Skin epidermis (tissue), 12 donors: ENCODE measurements around the gene ZNF608.
A peak's percentile ranks its signal among the peaks of the same experiment; 100 is the strongest.

Experiments used
- H3K27ac ChIP-seq, 21 experiments: fragments of 200-600 bp; sonication (generic) in 11 of 21; one replicate each; pipeline ENCODE4 v1.5.0; 2020; ENCODE audit warnings: mild to moderate bottlenecking in 3 of 21, inconsistent platforms in 2 of 21, moderate library complexity in 2 of 21
- H3K4me3 ChIP-seq, 7 experiments: fragments of 200-600 bp; sonication (generic) in 2 of 7; one replicate each; pipeline ENCODE4 v1.5.0; 2020; ENCODE audit warnings: inconsistent platforms in 2 of 7, mild to moderate bottlenecking in 2 of 7, moderate library complexity in 1 of 7

Gene ZNF608

DNA sequence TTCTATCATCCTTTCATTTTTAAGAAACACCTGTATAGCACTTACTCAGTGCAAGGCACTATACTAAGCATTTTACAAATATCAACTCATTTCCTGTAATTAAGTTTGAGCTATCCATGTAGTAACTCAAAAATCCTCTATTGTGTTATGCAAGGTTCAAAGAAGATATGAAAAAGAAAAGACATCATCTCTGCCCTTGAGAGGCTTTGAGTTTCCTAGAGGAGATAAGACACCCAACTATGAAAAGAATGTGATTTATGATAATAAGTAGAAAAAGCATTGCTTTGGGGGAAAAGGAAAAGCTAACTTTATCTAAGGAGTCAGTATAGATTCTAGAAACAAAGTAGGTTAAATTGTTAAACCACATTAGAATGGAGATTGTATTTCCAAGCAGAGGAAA, 14.2 kb upstream of the ZNF608 start:
- Histone ChIP-seq H3K4me3 (no peak overlapping the region), H3K27ac (no peak overlapping the region)

DNA sequence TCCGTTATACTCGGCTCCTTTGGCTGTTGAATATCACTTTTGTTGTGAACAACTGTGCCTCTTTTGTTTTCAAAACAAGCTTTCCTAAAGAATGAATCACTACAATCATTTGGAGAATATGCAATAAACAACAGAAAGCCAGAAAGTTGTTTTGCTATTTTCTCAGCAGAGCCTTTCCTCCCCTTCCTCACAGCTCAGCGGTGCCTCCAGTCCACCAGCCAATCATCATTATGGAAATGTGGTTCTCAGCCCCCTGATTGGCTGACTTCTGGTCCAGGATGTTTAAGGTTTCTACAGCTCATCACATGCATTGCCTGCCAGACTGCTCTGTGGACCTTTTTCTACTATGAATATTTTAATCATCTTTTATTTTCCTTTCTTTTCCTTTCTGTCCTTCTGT, 9.1 kb upstream of the ZNF608 start:
- Histone ChIP-seq H3K4me3 (no peak overlapping the region), H3K27ac (peak overlapping the region in 2 of 21 experiments; percentile 18 to 35)

DNA sequence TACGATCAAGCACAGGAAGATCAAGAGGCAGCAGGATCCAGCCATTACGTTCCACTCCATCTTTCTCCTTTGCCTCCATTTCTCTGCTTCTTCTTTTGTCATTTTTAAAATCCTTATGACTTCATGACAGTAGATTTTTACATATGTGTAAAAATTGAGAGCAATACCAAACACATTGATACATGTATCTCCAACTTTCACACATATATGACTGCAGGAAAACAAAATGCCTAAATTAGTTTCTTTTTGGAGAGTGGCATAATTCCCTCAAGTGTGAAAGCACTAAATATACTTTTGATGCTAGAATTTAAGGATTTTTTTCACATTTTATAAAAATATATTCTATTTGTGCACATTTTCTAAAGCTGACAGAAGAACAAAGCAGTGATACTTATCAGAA, 8.6 kb upstream of the ZNF608 start:
- no peak overlapping the region for H3K4me3 ChIP-seq
- peak overlapping the region in 6 of 21 experiments; percentile 5 to 72 (median 27) for H3K27ac ChIP-seq

DNA sequence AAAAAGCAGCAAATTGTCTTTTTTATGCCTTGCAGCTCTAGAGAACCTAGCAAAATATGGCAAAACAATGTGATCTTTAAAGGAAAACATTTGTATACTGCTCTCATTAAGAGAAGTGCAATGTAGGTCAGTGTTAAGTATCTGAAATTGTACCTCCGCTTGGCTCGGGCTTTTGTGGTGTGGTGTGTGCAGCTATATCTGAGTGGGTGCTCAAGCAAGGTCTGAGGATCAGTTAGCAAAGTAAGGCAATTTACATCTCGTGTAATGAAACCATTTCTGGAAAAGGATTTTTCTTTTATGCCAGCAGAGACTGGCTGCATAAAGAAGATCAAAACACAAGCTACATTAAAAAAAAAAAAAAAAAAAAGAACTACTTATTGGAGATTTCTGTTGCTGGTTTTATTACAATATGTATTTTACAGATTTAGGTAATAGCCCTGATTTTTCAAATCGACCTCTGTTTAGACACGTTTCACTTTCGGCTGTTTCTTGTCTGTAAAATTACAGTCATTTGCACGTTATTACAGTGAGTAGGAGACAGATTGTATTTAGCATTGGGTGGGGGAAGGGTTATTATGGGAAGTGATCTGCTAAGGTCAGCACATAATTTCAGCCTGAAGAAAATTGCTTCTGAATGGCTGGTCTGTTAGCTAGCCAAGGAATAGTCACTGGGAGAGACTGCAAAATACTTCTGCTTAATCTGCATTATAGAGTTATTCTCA, 7.9 kb upstream of the ZNF608 start:
- no peak overlapping the region for H3K4me3 ChIP-seq
- H3K27ac ChIP-seq: peak overlapping the region in 4 of 21 experiments; percentile 0 to 72 (median 12)

DNA sequence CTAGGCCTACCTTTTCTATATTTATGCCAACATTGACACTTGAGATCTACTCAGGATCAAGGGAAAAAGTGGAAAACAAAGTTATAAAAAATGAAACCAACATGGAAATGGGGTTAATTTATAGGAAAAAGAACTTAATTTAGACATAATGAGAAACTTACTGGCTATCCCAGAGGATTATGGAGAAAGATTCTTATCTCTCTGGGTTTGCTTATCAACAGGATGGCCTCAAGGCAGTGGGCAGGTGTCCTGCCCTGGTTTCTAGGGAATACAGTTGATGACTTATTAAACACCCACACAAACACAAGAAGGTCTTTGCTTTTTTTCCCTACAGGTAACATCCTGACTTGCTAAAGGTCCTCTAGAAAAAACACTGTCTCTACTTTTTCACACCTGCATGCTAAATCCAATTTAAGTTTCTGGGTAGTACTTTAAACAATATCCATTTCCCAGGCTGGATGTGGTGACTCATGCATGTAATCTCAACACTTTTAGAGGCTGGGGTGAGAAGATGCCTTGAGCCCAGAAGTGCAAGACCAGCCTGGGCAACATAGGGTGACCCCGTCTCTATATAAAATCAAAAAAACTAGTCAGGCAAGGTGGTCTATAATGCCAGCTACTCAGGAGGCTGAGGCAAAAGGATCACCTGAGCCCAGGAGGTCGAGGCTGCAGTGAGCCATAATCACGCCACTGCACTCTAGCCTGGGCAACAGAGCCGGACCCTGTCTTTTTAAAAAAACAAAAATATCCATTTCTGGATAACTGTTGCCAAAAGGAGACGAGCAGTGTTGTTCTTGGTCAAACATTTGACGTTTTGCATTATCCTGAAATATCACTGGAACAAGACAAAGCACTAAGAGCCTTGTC, 6.6 kb upstream of the ZNF608 start:
- H3K4me3 ChIP-seq: no peak overlapping the region
- no peak overlapping the region for H3K27ac ChIP-seq

DNA sequence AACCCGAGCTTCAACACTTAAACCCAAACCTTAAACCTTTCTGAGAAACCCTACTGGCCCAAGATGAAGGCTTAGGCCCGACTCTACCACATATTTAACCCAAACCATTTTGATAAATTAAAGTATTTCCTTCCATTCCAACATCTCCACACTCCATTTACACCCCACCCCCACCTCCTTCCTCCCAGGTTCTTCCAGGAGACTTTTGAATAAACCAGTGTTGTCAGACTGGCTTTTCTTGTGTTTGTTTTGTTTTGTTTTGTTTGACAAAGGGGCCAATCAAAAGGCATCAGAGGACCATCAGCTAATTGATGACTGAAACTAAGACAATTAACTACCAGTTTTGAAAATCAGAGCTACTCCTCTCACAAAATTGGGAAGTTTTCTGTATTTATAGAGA, 4.6 kb upstream of the ZNF608 start:
- Histone ChIP-seq H3K4me3 (no peak overlapping the region), H3K27ac (no peak overlapping the region)

DNA sequence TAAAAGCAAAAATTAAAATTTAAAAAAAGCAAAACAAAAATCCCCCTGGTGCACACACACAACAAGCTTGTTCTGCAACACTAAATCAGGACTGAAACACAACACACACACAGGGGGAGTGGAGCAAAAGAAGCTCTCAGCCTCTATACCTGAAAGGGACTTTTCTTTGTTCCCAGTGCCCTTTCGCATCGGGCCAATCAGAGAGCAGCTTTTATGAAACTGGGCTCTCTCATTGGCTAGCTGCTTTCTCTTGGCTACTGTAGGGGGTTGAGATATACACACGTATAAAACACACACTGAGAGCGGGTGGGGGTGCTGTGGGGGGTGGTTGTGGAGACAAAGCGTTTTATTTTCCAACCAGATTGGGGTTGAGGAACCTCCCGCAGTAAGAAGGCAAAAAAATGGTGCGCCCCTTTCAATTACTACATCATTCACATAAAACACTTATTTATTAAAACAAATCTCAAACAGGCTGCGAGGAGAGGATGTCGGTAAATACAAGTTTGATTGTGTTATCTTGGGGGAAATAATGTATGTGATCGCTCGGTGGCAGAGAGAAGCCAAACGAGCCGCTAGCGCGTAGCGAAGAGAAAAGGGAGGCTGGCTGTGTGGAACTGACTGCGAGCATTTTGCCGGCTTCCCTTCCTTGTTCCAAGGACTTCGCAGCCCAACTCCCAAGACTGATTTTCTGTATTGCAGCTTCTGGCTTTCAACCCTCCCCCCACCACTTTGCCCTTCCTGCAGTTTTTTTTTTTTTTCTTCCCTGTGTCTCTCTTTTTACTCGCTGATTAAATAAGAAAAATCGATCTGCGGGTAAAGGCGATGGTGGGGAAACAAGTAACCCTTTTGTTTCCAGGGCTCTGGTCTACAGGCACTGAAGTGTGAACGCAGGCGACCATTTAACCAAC, 2.5 kb upstream of the ZNF608 start:
- Histone ChIP-seq H3K4me3 (peak overlapping the region; percentile 28 to 54 (median 38)), H3K27ac (peak overlapping the region in 20 of 21 experiments; percentile 32 to 89 (median 80))

DNA sequence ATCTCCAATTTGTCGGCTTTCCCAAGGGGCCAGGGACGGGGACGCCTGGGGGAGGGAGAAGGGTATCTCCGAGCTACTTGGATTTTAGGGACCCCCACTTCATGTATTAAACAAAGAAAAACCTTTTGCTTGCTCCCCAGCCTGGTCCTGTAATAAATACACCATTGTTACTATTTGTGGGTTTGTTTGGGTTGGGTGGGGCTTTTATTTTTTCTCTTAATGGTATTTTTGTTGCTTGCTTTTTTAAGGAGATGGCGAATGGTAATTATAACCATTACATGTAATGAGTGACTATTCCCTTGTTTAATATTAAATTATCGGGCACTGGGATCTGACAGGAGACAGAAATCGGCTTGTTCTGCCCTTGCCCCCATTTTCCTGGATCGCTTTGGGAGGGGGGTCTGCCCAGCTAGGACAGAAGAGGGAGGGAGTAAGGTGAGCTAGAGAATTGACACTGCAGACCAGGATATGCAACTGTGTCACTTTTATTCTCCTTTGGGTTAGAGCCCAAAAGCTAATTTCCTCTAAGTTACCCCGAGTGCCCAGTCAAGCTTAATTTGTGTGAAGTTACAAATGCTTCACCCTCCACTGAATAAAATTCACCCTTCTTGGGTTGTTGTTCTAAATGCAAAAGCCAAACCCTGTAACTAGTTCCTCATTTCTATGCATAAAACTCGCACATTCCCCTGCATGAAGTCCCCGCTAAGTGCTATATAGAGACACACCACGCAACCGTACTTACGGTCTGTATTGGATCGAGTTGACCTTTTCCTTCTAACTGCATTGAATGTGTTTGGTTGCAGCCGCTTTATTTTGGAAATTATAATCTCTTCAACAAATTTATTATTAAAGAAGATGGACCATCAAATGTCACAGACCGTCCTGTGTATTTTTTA, 1.6 kb upstream of the ZNF608 start:
- H3K4me3 ChIP-seq: peak overlapping the region; percentile 28 to 54 (median 38)
- peak overlapping the region in 20 of 21 experiments; percentile 73 to 91 (median 83) for H3K27ac ChIP-seq

DNA sequence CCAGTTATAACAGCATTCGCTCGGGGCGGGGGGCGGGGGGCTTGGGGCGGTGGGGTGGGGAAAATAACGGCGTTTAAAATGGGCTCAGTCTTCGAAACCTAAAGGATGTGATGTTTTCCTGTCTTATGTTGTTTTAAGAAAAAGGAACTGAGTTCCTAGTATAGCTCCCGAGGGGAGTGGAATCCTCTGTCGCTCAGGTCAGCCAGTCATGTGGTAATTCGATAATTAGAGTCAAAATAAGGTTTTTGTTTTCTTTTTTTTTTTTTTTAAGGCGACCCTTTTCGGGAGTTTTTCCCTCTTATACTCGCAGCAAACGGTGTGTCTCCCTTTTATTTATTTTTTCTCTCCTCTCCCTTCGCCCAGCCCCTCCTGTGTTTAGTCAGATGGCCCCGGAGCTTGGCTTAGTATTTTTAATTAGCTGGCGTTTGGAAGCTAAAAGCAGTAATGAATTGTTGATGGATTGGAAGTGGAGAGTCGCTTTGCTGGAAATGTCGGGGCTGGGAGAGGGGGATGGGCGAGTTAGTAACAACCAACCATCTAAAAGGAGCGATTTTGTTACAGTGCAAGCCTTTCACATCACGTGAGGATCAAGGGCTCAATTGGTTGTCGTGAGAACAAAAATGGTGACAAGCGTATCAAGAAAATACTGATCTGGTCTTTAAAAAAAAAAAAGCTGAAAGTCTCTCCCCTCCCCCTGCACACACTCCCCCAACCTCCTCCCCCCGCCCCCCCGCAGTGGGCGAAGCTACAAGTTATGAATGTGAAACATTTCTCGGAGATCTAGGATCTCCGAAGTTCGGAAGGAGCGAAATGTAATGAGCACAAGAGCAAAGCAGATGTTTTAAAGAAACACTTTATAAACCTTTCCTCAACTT, 714 bp upstream of the ZNF608 start:
- Histone ChIP-seq H3K27ac (peak overlapping the region in 20 of 21 experiments; percentile 73 to 91 (median 83)), H3K4me3 (peak overlapping the region; percentile 28 to 54 (median 38))

DNA sequence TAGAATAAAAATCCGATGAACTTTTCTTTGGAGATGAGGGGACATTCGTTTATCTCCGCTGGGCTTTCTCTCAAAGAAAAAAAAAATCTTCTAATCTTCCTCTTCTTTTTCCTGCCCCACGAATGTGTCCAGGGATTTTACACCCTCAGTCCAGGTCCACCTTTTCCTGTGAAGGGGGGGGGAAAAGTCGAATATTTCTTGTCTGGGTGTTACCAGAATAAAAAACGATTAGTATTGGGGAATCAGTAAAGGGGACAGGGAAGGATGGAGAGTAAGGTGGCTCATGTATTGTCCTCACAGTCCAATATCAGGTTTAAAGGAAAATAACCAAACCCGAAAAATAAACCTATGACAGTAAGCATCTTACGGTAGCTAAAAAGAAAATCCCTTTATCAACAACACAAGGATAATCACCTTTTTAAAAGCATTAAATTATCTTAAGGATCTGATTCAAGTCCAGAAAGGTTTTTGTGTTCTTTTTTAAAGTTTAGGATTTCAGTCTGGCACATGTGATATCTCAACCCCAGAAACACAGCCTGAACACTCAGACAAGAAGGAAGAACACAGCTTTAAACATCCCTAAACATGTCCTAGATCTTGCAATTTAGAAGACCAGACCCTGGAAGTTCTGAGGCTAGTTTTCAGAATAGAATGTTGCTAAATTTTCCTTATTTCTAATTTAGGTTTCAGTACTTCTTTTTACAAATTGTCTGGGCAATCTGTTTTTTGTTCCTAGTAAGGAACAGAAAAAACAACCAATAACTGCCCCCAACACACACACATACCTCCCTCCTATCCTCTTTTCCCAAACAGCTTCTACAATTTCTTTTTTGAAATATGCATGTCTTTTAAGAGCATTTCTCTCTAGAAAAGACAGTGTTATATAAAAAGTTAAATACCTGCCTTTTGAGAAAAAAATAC, 1.2 kb downstream of the ZNF608 start:
- Histone ChIP-seq H3K27ac (peak overlapping the region in 20 of 21 experiments; percentile 72 to 91 (median 84)), H3K4me3 (peak overlapping the region in 5 of 7 experiments; percentile 33 to 54 (median 48))

DNA sequence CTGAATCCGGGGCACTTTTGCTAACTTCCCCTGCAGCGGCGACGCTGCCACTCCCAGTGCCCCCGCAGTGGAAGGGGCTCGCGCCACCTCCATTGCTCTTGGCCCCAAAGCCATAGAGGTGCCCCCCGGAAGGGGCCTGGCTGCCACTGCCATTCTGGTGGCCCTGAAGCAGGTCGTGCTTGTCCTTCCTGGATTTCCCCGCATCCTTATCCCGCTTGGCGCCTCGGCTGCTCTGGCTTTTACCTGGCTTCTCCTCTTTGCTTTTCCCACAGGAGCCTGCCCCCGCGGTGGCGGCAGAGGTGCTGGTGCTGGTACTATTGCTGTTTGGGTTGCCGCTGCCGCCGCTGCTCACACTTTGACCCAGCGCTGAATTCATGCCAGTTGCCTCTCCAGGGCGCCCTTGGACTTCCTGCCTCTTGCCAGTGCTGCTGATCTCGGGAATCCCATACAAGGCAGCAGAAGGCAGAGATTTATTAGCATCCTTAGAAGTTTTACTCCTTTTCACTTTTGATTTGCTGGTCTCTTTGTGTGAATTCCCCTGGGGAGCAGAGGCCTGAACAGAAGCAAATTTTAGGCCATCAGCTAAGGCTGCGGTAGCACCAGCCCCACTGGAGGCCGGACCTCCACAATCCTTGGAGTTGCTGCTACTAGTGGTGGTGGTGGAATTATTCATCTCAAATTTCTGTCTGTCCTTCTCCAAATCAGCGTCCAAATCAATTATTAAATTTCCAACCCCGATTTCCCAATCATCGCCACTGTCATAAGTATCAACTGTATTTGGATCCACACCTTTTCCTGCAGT, 2.1 kb downstream of the ZNF608 start:
- Histone ChIP-seq H3K27ac (peak overlapping the region in 20 of 21 experiments; percentile 31 to 91 (median 84)), H3K4me3 (peak overlapping the region; percentile 27 to 54 (median 38))

DNA sequence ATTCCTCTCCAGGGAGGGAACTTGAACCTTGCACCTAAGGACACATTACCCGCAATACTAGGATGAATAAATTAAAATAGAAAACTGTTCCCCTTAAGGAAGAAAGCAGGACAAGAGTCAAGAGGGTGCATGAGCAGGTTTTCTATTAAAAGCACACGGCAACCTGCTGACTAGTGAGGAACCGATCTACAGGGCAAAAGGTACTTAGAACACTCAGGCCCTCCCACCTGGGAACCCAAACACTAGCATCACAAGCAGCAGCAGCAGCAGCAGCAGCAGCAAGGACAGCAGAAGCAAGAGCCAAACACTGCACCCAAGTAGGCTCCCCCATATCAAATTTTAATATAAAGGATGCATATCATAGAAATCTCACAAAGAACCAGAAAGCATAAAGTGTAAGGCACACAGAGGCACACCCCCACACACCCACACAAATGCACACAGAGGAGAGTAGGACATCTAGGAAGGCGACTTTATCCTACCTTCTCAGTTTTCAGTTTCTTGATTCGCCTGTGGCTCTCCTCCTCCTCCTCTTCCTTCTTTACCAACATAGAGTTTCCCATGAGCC, 2.8 kb downstream of the ZNF608 start:
- H3K27ac ChIP-seq: peak overlapping the region in 19 of 21 experiments; percentile 31 to 91 (median 83)

DNA sequence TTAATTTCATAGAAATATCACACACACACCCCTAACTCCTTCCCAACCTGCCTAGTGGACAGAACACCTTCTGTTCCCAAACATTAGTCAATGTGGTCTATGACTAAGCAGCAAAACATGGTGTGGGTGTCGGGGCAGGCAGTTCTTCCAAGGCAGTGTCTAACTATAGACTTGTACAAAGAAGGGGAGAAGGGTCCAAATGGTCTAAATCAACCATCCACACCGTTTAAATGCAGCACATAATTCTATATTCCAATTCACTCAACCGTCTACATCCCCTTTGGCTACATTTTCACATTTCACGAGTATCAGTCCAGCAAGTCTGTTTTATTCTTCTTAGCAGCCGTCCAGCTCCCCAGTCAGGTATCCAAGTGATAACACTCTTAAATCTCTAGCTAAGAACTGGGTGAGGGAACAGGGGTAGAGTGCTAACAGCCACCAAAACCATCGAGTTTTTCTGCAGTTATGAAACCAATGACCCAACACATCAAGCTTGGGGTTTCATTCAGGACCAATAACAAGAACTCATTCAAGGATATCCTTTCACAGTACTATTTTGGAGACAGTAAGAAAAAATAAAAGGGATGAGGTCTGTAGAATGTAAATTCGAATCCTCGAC, 3.3 kb downstream of the ZNF608 start:
- peak overlapping the region in 14 of 21 experiments; percentile 14 to 91 (median 84) for H3K27ac ChIP-seq
- peak overlapping the region; percentile 27 to 54 (median 38) for H3K4me3 ChIP-seq

More for the DNA sequence above, 2.8 kb downstream of the ZNF608 start:
- peak overlapping the region; percentile 27 to 54 (median 38) for H3K4me3 ChIP-seq

DNA sequence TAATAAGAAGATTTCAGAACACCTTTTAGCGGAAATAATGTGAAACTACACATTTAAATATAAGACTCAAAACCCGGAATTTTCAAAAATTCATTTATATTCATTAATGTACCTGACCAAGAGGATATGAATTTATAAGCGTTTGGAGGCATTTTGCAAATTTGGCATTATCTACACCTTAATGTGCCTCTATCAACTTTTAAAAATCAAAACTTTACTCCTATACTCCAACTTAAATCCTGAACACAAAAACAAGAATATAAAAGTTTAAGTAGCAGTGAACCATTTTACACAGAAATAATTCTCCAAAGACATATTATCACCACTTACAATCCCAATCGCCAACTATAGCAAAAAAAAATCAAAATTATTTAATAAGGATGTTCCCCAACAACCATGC, 3.9 kb downstream of the ZNF608 start:
- H3K4me3 ChIP-seq: peak overlapping the region in 4 of 7 experiments; percentile 29 to 54 (median 43)
- H3K27ac ChIP-seq: peak overlapping the region in 7 of 21 experiments; percentile 79 to 89 (median 85)
